T-cell (primary cell): ENCODE measurements around the gene MACC1. TPM values are rescaled to one million over a fixed set of nuclear protein-coding genes. Genes with fewer than 3 reads are reported as not detected.

Experiments used
- ATAC-seq, 4 experiments: fragments of 200-7000 bp in 3 of 4; fragments of 150-1000 bp in 1 of 4; cut with Tn5 transposase; replicated peaks in 1 of 4; 1 replicate in 3 of 4; 2 replicates in 1 of 4; pipeline ENCODE4 v1.10.0; 2021; ENCODE audit warnings: moderate library complexity in 3 of 4, mild to moderate bottlenecking in 2 of 4, moderate number of reproducible peaks in 1 of 4
- CTCF ChIA-PET, 2 donors: fragments of 300-600 bp; sonication (Branson Sonifier 250); formaldehyde crosslinking; loops; one replicate each; lab custom pipeline; 2022; ENCODE audit warnings: antibody characterized with exemption in 2 of 2; lab: Charles Lee
- POLR2A ChIA-PET, 2 donors: fragments of 300-600 bp; sonication (Branson Sonifier 250); formaldehyde crosslinking; loops; one replicate each; lab custom pipeline; 2022; ENCODE audit warnings: antibody characterized with exemption in 2 of 2; lab: Charles Lee
- DNase-seq, 35 experiments: peaks; one replicate each; pipeline versions ENCODE4 v3.0.0 to v3.0.0-alpha.2; 2013 to 2023
- H3K27ac ChIP-seq: one replicate; pipeline ENCODE4 v1.5.1; 2013; ENCODE audit warnings: low read length
- H3K27me3 ChIP-seq, 2 experiments: replicated peaks in 1 of 2; 1 replicate in 1 of 2; 2 replicates in 1 of 2; pipeline versions ENCODE4 v1.6.1 to v1.7.0; 2013; ENCODE audit warnings: low read length in 1 of 2, mixed read lengths in 1 of 2; ENCODE audit not compliant: control insufficient read depth in 2 of 2, insufficient read depth in 2 of 2; ENCODE audit errors: extremely low read depth in 1 of 2
- H3K36me3 ChIP-seq, 2 donors: 1 replicate in 1 of 2; 2 replicates in 1 of 2; pipeline versions ENCODE4 v1.6.1 to v1.7.0; 2013; ENCODE audit warnings: low read length in 1 of 2; ENCODE audit not compliant: control insufficient read depth in 2 of 2, insufficient read depth in 1 of 2; ENCODE audit errors: extremely low read depth in 1 of 2
- H3K4me1 ChIP-seq, 2 experiments: 1 replicate in 1 of 2; 2 replicates in 1 of 2; pipeline versions ENCODE4 v1.6.1 to v1.7.0; 2013; ENCODE audit warnings: low read length in 2 of 2, mixed read lengths in 1 of 2; ENCODE audit not compliant: insufficient read depth in 2 of 2, control insufficient read depth in 1 of 2; ENCODE audit errors: extremely low read depth in 1 of 2
- H3K4me3 ChIP-seq, 2 donors: 1 replicate in 1 of 2; 2 replicates in 1 of 2; pipeline versions ENCODE4 v1.5.1 to v1.7.0; 2013; ENCODE audit warnings: mild to moderate bottlenecking in 2 of 2, low read length in 1 of 2, moderate library complexity in 1 of 2; ENCODE audit not compliant: control insufficient read depth in 1 of 2; ENCODE audit errors: extremely low read depth in 1 of 2
- H3K9me3 ChIP-seq: 2 replicates; pipeline ENCODE4 v1.7.0; 2013
- H3K27ac Mint-ChIP-seq, 2 donors: one replicate each; pipeline ENCODE4 v1.8.0; 2020 to 2021; ENCODE audit warnings: mild to moderate bottlenecking in 2 of 2, mixed read lengths in 2 of 2
- H3K27me3 Mint-ChIP-seq, 2 donors: one replicate each; pipeline ENCODE4 v1.8.0; 2021 to 2022; ENCODE audit warnings: mixed read lengths in 2 of 2
- H3K36me3 Mint-ChIP-seq: one replicate; pipeline ENCODE4 v1.8.0; 2021; ENCODE audit warnings: mixed read lengths
- H3K4me1 Mint-ChIP-seq, 3 donors: one replicate each; pipeline ENCODE4 v1.8.0; 2020 to 2022; ENCODE audit warnings: mixed read lengths in 3 of 3, mild to moderate bottlenecking in 1 of 3
- H3K4me3 Mint-ChIP-seq, 3 donors: one replicate each; pipeline ENCODE4 v1.8.0; 2020 to 2022; ENCODE audit warnings: mild to moderate bottlenecking in 3 of 3, mixed read lengths in 3 of 3, moderate library complexity in 3 of 3
- H3K9me3 Mint-ChIP-seq, 3 donors: one replicate each; pipeline ENCODE4 v1.8.0; 2020 to 2022; ENCODE audit warnings: mixed read lengths in 3 of 3
- WGBS: methylation state at CpG from one replicate; pipeline ENCODE4 v1.1.5; 2013; ENCODE audit warnings: missing lambda C conversion rate; ENCODE audit not compliant: insufficient coverage; 5-methylcytosine and 5-hydroxymethylcytosine counted together
- total RNA-seq, 35 experiments: library from RNA in 6 of 35; stranded (reverse) in 6 of 35; fragments of 120-200 nt in 1 of 35; gene quantifications; one replicate each; pipeline versions ENCODE4 v1.2.1 to v1.2.4 and lab custom pipeline; 2013 to 2026

The MACC1 gene
- total RNA-seq, 5 donors from 2014 or later (not counting 1 experiment from before 2014, with no cell fraction given): 0.19 to 0.50 (median 0.39) TPM

DNA sequence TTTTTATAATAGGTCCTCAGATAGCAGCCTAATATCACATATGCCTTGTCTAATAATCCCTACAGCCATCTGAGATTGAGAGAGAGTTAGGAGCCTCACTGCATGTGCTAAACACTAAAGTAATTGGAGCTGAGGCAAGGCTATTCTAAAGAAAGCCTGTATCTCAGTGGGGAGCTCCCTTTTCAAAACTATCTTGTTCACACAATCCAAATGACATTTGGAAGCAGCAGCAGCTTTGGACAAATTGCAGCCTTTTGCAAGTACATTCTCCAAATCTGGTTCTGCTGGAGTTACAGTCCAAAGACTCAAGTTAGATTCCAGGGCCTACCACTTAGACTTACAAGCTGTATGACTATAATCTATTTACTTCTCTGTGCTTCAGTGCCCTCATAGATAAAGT is 104.5 kb downstream of the MACC1 start:
- Mint-ChIP-seq H3K27ac (no peak overlapping the region), H3K27me3 (no peaks in the 10 kb centered on the region), H3K9me3 (no peaks in the 10 kb centered on the region), H3K36me3 (no peaks in the 10 kb centered on the region), H3K4me1 (peaks cover 3 to 8% (median 3%) of the 10 kb centered on the region in 3 donors), H3K4me3 (no peak overlapping the region)
- H3K9me3 ChIP-seq: no peaks in the 10 kb centered on the region
- H3K4me1 ChIP-seq: no peaks in the 10 kb centered on the region
- ATAC-seq: no peak
- no peak for DNase-seq
- no peak overlapping the region for H3K27ac ChIP-seq
- H3K36me3 ChIP-seq: no peaks in the 10 kb centered on the region
- POLR2A ChIA-PET: interaction anchor here in 1 of 2 donors (0.7 kb wide), 1 partner anchor 385 kb away, joined by 11 read pairs; no protein-coding TSS in a partner anchor
- H3K27me3 ChIP-seq: no peaks in the 10 kb centered on the region
- CTCF ChIA-PET: no interaction called here
- no peak overlapping the region for H3K4me3 ChIP-seq

DNA sequence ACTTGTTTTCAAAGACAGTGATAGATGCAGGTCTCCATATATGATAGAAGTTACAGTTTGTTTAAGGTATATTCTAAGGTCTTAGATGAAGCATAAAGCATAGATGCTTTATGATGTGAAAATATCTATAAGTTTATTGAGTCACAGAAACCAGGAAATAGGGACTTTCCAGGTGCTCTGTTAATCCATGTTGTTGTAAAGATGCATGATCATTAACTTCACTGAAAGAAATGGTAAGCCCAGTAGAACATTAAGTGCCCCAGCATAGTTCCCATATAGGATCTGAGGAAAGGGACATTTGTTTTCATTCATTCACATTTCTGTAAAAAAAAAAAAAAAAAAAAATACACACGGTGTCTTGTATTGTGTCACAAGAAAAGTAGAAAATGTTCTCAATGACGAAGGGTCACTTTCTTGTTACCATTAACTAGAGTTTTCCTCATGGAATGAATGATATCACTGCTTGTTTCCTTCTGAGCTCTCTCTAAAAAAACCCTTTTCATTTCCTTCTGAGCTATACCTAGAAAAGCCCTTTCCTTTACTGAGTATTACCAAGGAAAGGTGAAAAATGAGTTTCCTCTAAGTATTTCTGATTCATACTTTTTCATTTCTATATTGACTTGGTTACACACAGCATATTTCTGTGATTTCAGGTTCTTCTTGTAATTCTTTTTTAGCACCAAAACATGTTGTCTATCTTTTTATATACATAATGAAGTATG is 105.2 kb downstream of the MACC1 start:
- ChIA-PET POLR2A (interaction anchor here in 1 of 2 donors (0.7 kb wide), 1 partner anchor 385 kb away, joined by 11 read pairs; no protein-coding TSS in a partner anchor), CTCF (no interaction called here)
- Mint-ChIP-seq H3K27ac (no peak overlapping the region), H3K27me3 (no peaks in the 10 kb centered on the region), H3K4me1 (peaks cover 3 to 8% (median 3%) of the 10 kb centered on the region in 3 donors), H3K4me3 (no peak overlapping the region), H3K36me3 (no peaks in the 10 kb centered on the region), H3K9me3 (no peaks in the 10 kb centered on the region)
- Histone ChIP-seq H3K9me3 (no peaks in the 10 kb centered on the region), H3K27ac (no peak overlapping the region), H3K4me3 (no peak overlapping the region), H3K4me1 (no peaks in the 10 kb centered on the region), H3K36me3 (no peaks in the 10 kb centered on the region), H3K27me3 (no peaks in the 10 kb centered on the region)
- no CpG with 5 or more reads among the region's 2 CpGs for WGBS
- DNase-seq: no peak
- no peak for ATAC-seq

DNA sequence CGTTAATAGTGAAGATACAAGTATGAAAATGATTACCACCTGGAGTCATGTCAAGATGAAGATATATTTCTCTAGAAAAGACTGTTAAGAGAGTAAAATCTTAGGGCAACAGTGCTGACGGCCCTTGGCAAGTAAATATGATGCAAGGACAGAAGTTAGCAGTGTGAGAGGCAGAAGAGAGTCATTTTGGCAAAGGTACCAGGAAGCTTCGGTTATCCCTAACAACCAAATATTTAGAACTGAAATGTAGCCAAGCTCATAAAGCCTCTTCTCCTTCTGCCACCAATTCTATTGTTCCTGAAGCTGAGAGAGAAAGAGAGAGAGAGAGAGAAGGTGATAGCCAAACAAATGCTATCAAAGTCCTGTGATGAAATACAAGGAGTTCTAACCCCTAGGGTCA is 109.6 kb downstream of the MACC1 start:
- no peaks in the 10 kb centered on the region for H3K4me1 Mint-ChIP-seq
- H3K27me3 Mint-ChIP-seq: no peaks in the 10 kb centered on the region
- DNase-seq (no peak), ATAC-seq (no peak)
- Histone ChIP-seq H3K9me3 (no peaks in the 10 kb centered on the region), H3K27me3 (no peaks in the 10 kb centered on the region), H3K4me1 (no peaks in the 10 kb centered on the region), H3K27ac (no peak overlapping the region), H3K4me3 (no peak overlapping the region), H3K36me3 (no peaks in the 10 kb centered on the region)
- H3K27ac Mint-ChIP-seq: no peak overlapping the region
- POLR2A ChIA-PET: no interaction called here
- H3K9me3 Mint-ChIP-seq: peaks cover 0 to 4% (median 0%) of the 10 kb centered on the region in 3 donors
- CTCF ChIA-PET: no interaction called here
- no CpG with 5 or more reads among the region's 3 CpGs for WGBS
- no peak overlapping the region for H3K4me3 Mint-ChIP-seq
- no peaks in the 10 kb centered on the region for H3K36me3 Mint-ChIP-seq

DNA sequence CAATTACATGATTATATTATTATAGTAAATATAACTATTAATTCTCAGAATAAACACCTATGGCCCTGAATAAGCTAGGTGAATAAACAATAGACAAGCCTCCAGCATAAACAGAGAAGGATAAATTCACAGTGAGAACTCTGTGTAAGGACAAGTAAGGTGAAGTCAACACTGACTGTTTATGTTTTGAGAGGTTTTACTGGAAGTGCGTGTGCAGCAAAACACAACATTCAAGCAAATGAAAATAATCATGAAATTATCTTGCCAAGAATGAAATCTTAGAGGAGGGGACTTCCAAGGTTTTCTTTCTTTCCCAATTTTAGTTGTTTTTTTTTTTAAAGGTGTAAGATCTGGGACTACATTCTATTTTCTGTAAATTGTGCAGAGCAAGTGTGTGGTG is 112.5 kb downstream of the MACC1 start:
- Mint-ChIP-seq H3K27me3 (no peaks in the 10 kb centered on the region), H3K27ac (no peak overlapping the region), H3K36me3 (no peaks in the 10 kb centered on the region), H3K4me3 (no peak overlapping the region), H3K4me1 (no peaks in the 10 kb centered on the region), H3K9me3 (peaks cover 0 to 4% (median 0%) of the 10 kb centered on the region in 3 donors)
- no peaks in the 10 kb centered on the region for H3K4me1 ChIP-seq
- H3K27me3 ChIP-seq: no peaks in the 10 kb centered on the region
- WGBS: no CpG with 5 or more reads among the region's 1 CpG
- ATAC-seq (no peak), DNase-seq (no peak)
- no peak overlapping the region for H3K27ac ChIP-seq
- POLR2A ChIA-PET: interaction anchor here in 1 of 2 donors (0.6 kb wide), 1 partner anchor 267 kb away, joined by 3 read pairs; no protein-coding TSS in a partner anchor
- no peak overlapping the region for H3K4me3 ChIP-seq
- H3K9me3 ChIP-seq: no peaks in the 10 kb centered on the region
- CTCF ChIA-PET: no interaction called here
- H3K36me3 ChIP-seq: no peaks in the 10 kb centered on the region

DNA sequence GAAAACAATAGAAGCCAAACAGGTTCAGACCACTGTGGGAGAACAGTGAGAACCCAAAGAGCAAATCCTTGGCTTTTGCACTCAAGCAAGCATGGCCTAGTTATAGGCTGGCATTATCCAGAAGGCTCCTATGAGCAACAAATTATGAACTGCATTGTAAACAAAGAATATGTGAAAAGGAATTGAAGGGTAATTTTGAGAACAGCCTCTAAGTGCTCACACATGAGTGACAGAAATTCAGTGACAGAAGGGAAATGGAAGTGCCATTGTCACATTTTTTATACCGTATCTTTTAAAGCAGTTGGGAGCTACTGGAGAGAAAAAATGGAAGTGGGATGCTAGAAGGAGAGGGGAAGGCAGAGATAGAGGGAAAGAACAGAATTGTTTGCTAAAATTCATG is 114.2 kb downstream of the MACC1 start:
- no peaks in the 10 kb centered on the region for H3K4me1 ChIP-seq
- Mint-ChIP-seq H3K4me1 (no peaks in the 10 kb centered on the region), H3K36me3 (no peaks in the 10 kb centered on the region), H3K27me3 (no peaks in the 10 kb centered on the region), H3K27ac (no peak overlapping the region), H3K9me3 (peaks cover 0 to 4% (median 4%) of the 10 kb centered on the region in 3 donors), H3K4me3 (no peak overlapping the region)
- no peak overlapping the region for H3K27ac ChIP-seq
- H3K36me3 ChIP-seq: no peaks in the 10 kb centered on the region
- no peaks in the 10 kb centered on the region for H3K27me3 ChIP-seq
- ChIA-PET POLR2A (no interaction called here), CTCF (no interaction called here)
- ATAC-seq: no peak
- 100% methylated on average over 1 of the region's 1 CpG for WGBS
- no peak overlapping the region for H3K4me3 ChIP-seq
- no peak for DNase-seq
- no peaks in the 10 kb centered on the region for H3K9me3 ChIP-seq

DNA sequence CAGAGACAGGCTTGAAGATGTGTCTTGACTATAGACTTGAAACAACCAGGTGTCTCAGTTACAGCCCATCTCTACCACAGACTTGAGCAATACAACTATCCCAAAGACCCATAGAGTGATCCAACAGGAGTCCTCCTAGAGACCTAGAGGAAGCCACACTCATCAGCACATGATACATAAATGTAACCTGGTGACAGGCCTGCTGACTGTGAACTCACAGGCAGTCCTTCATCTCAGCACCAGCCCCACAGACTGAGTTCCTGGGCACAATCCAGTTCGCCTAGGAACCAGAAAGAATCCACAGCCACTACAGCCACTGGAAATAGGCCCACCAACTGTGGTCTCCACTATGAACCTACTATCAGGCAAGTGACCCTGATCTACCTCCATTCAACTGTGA is 121.3 kb downstream of the MACC1 start:
- Histone ChIP-seq H3K27ac (no peak overlapping the region), H3K27me3 (no peaks in the 10 kb centered on the region), H3K4me1 (no peaks in the 10 kb centered on the region), H3K36me3 (no peaks in the 10 kb centered on the region), H3K4me3 (no peak overlapping the region), H3K9me3 (no peaks in the 10 kb centered on the region)
- Mint-ChIP-seq H3K27ac (no peak overlapping the region), H3K4me3 (no peak overlapping the region), H3K4me1 (no peaks in the 10 kb centered on the region), H3K9me3 (peaks cover 15 to 23% (median 19%) of the 10 kb centered on the region in 3 donors), H3K36me3 (no peaks in the 10 kb centered on the region), H3K27me3 (no peaks in the 10 kb centered on the region)
- no peak for DNase-seq
- ATAC-seq: no peak
- WGBS: 69% methylated on average over 1 of the region's 1 CpG
- CTCF ChIA-PET: no interaction called here
- POLR2A ChIA-PET: interaction anchor here in 1 of 2 donors (0.7 kb wide), 1 partner anchor 103 kb away, joined by 3 read pairs; no protein-coding TSS in a partner anchor
